Keratinocyte (primary cell): Measurements from ENCODE around the gene ZNF678. TPM values are rescaled to one million over a fixed set of nuclear protein-coding genes. Genes with fewer than 3 reads are reported as not detected.

Experiments
- DNase-seq: peaks from one replicate; pipeline ENCODE4 v3.0.0-alpha.2; 2011; ENCODE audit warnings: low read depth, missing footprints, low spot score
- FAIRE-seq: peaks from 2 replicates; lab custom pipeline; 2011; peaks lifted over from hg19 to GRCh38; lab: Jason Lieb, UNC
- H2AFZ ChIP-seq: 2 replicates; pipeline ENCODE4 v1.6.0; 2012; ENCODE audit warnings: low read length, control low read depth, inconsistent platforms; ENCODE audit not compliant: control insufficient read depth
- H3K27ac ChIP-seq: 2 replicates; pipeline ENCODE4 v1.5.1; 2011; ENCODE audit warnings: low read length; ENCODE audit not compliant: control insufficient read depth, insufficient read depth
- H3K27me3 ChIP-seq: 3 replicates; pipeline ENCODE4 v1.6.0; 2011; ENCODE audit warnings: low read length; ENCODE audit not compliant: control insufficient read depth, insufficient read depth; ENCODE audit errors: extremely low read depth
- H3K36me3 ChIP-seq, 2 experiments: 2 replicates in 1 of 2; 3 replicates in 1 of 2; pipeline ENCODE4 v1.5.1; 2011; ENCODE audit warnings: low read length in 2 of 2, mild to moderate bottlenecking in 1 of 2; ENCODE audit not compliant: control insufficient read depth in 2 of 2, insufficient read depth in 2 of 2; ENCODE audit errors: extremely low read depth in 1 of 2
- H3K4me1 ChIP-seq: 3 replicates; pipeline ENCODE4 v1.5.1; 2011; ENCODE audit warnings: low read length; ENCODE audit not compliant: control insufficient read depth, insufficient read depth; ENCODE audit errors: extremely low read depth
- H3K4me2 ChIP-seq: 3 replicates; pipeline ENCODE4 v1.6.0; 2011; ENCODE audit warnings: low read depth, low read length; ENCODE audit not compliant: control insufficient read depth, insufficient read depth; ENCODE audit errors: extremely low read depth
- H3K4me3 ChIP-seq, 3 experiments: fragments of 200-600 bp in 1 of 3; sonication (generic) in 1 of 3; 2 replicates in 2 of 3; 3 replicates in 1 of 3; pipeline ENCODE4 v1.5.1; 2011 to 2016; ENCODE audit warnings: low read length in 3 of 3, mild to moderate bottlenecking in 3 of 3, control low read depth in 2 of 3, inconsistent platforms in 1 of 3, low read depth in 1 of 3, mixed read lengths in 1 of 3, mixed run types in 1 of 3, moderate library complexity in 1 of 3; ENCODE audit not compliant: control insufficient read depth in 2 of 3, insufficient read depth in 2 of 3; ENCODE audit errors: extremely low read depth in 1 of 3
- H3K79me2 ChIP-seq: 2 replicates; pipeline ENCODE4 v1.6.0; 2012; ENCODE audit warnings: low read length; ENCODE audit not compliant: control insufficient read depth, insufficient read depth
- H3K9ac ChIP-seq: 3 replicates; pipeline ENCODE4 v1.6.0; 2011; ENCODE audit warnings: low read length; ENCODE audit not compliant: control insufficient read depth, insufficient read depth; ENCODE audit errors: extremely low read depth
- H3K9me1 ChIP-seq: 3 replicates; pipeline ENCODE4 v1.6.0; 2011; ENCODE audit warnings: low read length; ENCODE audit not compliant: control insufficient read depth, insufficient read depth; ENCODE audit errors: extremely low read depth
- H3K9me3 ChIP-seq: 2 replicates; pipeline ENCODE4 v1.5.1; 2012; ENCODE audit warnings: low read depth, low read length; ENCODE audit not compliant: control insufficient read depth
- H4K20me1 ChIP-seq: 3 replicates; pipeline ENCODE4 v1.6.0; 2011; ENCODE audit warnings: low read length; ENCODE audit not compliant: control insufficient read depth, insufficient read depth; ENCODE audit errors: extremely low read depth
- EZH2 ChIP-seq: IDR thresholded peaks from one replicate; pipeline ENCODE4 v1.6.1; 2012; ENCODE audit warnings: inconsistent platforms, mild to moderate bottlenecking, low read length, moderate library complexity
- dilution Hi-C: fragments of 300-500 bp; cut with MboI; formaldehyde crosslinking; loops from one replicate; pipeline ENCODE4 v1.7.0; 2020; ENCODE audit warnings: low sequenced_read_pairs; ENCODE audit not compliant: extremely low pct_ligation_motif_present
- polyA plus RNA-seq, 5 experiments: library from polyadenylated mRNA; depleted of rRNA in 3 of 5; stranded (reverse) in 3 of 5; stranded (forward) in 1 of 5; unstranded in 1 of 5; fragments of >200 nt; gene quantifications; 1 replicate in 1 of 5; 2 replicates in 3 of 5; 3 replicates in 1 of 5; pipeline versions ENCODE4 v1.2.1 to v1.2.3, GENCODE V29; 2011 to 2012; ENCODE audit warnings: missing spikeins in 2 of 5, low read depth in 1 of 5, low replicate concordance in 1 of 5
- TF ChIP-seq, protein P1 (sequence below), 3 experiments: IDR thresholded peaks in 1 of 3; conservative IDR thresholded peaks in 1 of 3; optimal IDR thresholded peaks in 1 of 3; 2 replicates in 2 of 3; 3 replicates in 1 of 3; pipeline versions ENCODE3 to v1.5.1; 2011; ENCODE audit warnings: low read length in 3 of 3, mild to moderate bottlenecking in 3 of 3, moderate library complexity in 2 of 3, control low read depth in 1 of 3, inconsistent platforms in 1 of 3; ENCODE audit not compliant: insufficient read depth in 2 of 3; ENCODE audit errors: extremely low read depth in 1 of 3

The ZNF678 gene
- polyA plus RNA-seq, 1 donor (not counting 4 experiments of a cell fraction or from before 2014, with no cell fraction given) = 3.0 TPM

- no peak overlapping the region for H2AFZ ChIP-seq
- no peak for TF ChIP-seq EZH2
- TF ChIP-seq, protein P1, sequence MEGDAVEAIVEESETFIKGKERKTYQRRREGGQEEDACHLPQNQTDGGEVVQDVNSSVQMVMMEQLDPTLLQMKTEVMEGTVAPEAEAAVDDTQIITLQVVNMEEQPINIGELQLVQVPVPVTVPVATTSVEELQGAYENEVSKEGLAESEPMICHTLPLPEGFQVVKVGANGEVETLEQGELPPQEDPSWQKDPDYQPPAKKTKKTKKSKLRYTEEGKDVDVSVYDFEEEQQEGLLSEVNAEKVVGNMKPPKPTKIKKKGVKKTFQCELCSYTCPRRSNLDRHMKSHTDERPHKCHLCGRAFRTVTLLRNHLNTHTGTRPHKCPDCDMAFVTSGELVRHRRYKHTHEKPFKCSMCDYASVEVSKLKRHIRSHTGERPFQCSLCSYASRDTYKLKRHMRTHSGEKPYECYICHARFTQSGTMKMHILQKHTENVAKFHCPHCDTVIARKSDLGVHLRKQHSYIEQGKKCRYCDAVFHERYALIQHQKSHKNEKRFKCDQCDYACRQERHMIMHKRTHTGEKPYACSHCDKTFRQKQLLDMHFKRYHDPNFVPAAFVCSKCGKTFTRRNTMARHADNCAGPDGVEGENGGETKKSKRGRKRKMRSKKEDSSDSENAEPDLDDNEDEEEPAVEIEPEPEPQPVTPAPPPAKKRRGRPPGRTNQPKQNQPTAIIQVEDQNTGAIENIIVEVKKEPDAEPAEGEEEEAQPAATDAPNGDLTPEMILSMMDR (optimal IDR thresholded peaks at IDR 0.05 in 1 of 3, IDR thresholded peaks at IDR 0.05 in 1 of 3, conservative IDR thresholded peaks at IDR 0.05 in 1 of 3; ENCODE audit: extremely low read depth in 1 of 3, insufficient read depth in 2 of 3, low read length in 3 of 3) = no peak
- H3K4me3 ChIP-seq = no peak overlapping the region
- no peak overlapping the region for H3K27ac ChIP-seq
- peaks cover 16% of the 10 kb centered on the region for H3K27me3 ChIP-seq
- dilution Hi-C loops = no loop called here
- H3K9me3 ChIP-seq = peaks cover 2% of the 10 kb centered on the region
- H3K36me3 ChIP-seq = no peaks in the 10 kb centered on the region
- no peak overlapping the region for H3K4me2 ChIP-seq
- H3K9ac ChIP-seq = no peak overlapping the region
- no peak for FAIRE-seq
- H3K4me1 ChIP-seq = peaks cover 7% of the 10 kb centered on the region
- H3K79me2 ChIP-seq = peaks cover 13% of the 10 kb centered on the region
- no peaks in the 10 kb centered on the region for H4K20me1 ChIP-seq
- DNase-seq = no peak
- no peaks in the 10 kb centered on the region for H3K9me1 ChIP-seq
Measured at GRCh38 chr1:227561241-227561907, 2.0 kb upstream of the ZNF678 start.

- dilution Hi-C loops = no loop called here
- no peak for DNase-seq
- TF ChIP-seq, protein P1 (optimal IDR thresholded peaks at IDR 0.05 in 1 of 3, IDR thresholded peaks at IDR 0.05 in 1 of 3, conservative IDR thresholded peaks at IDR 0.05 in 1 of 3; ENCODE audit: extremely low read depth in 1 of 3, insufficient read depth in 2 of 3, low read length in 3 of 3) = no peak
- no peak for TF ChIP-seq EZH2
- Histone ChIP-seq H3K27ac (no peak overlapping the region), H2AFZ (no peak overlapping the region), H3K4me3 (no peak overlapping the region), H4K20me1 (no peaks in the 10 kb centered on the region), H3K27me3 (peaks cover 16% of the 10 kb centered on the region), H3K79me2 (peaks cover 14% of the 10 kb centered on the region), H3K9ac (no peak overlapping the region), H3K4me1 (peaks cover 7% of the 10 kb centered on the region), H3K9me1 (no peaks in the 10 kb centered on the region), H3K9me3 (peaks cover 2% of the 10 kb centered on the region), H3K36me3 (no peaks in the 10 kb centered on the region), H3K4me2 (no peak overlapping the region)
- no peak for FAIRE-seq
Measured at GRCh38 chr1:227562037-227562436, 1.3 kb upstream of the ZNF678 start.
